ENCODE data around the gene PCIF1.
"Not testable (repeated sequence)": the region's sequence is repeated elsewhere in the genome, so short reads cannot be mapped to it uniquely, and the experiment has no call there.

Gene PCIF1

GRCh38 chr20:45898285-45898684, 36.2 kb upstream of the PCIF1 start:
- Histone ChIP-seq H3K9me3 (ENCODE audit: insufficient read depth, low read length) (no peaks in the 10 kb centered on the region), H3K9ac (ENCODE audit: insufficient read length, low read depth) (no peak overlapping the region), H3K36me3 (ENCODE audit: insufficient read depth, insufficient read length, low read length) (peaks cover 84% of the 10 kb centered on the region), H3K27me3 (ENCODE audit: insufficient read depth, insufficient read length) (no peaks in the 10 kb centered on the region), H3K4me3 (ENCODE audit: insufficient read length, low read depth) (no peak overlapping the region), H3K4me1 (ENCODE audit: insufficient read depth, insufficient read length) (no peaks in the 10 kb centered on the region)
- TF ChIP-seq SUZ12 (IDR thresholded peaks at IDR 0.05; ENCODE audit: extremely low read depth, insufficient read depth, insufficient read length): no peak
- TF ChIP-seq ZNF274 (IDR thresholded peaks at IDR 0.05; ENCODE audit: low read depth, low read length): no peak
- TF ChIP-seq YY1 (IDR thresholded peaks at IDR 0.05; ENCODE audit: insufficient read depth, insufficient read length): no peak
- DNase-seq (ENCODE audit: low read depth, low spot score): no peak

GRCh38 chr20:45899046-45899835, 35.2 kb upstream of the PCIF1 start:
- Histone ChIP-seq H3K9ac (ENCODE audit: insufficient read length, low read depth) (no peak overlapping the region), H3K4me1 (ENCODE audit: insufficient read depth, insufficient read length) (no peaks in the 10 kb centered on the region), H3K4me3 (ENCODE audit: insufficient read length, low read depth) (no peak overlapping the region), H3K36me3 (ENCODE audit: insufficient read depth, insufficient read length, low read length) (peaks cover 88% of the 10 kb centered on the region), H3K9me3 (ENCODE audit: insufficient read depth, low read length) (no peaks in the 10 kb centered on the region), H3K27me3 (ENCODE audit: insufficient read depth, insufficient read length) (no peaks in the 10 kb centered on the region)
- no peak for DNase-seq (ENCODE audit: low read depth, low spot score)
- TF ChIP-seq SUZ12 (IDR thresholded peaks at IDR 0.05; ENCODE audit: extremely low read depth, insufficient read depth, insufficient read length) (no peak), ZNF274 (IDR thresholded peaks at IDR 0.05; ENCODE audit: low read depth, low read length) (no peak), YY1 (IDR thresholded peaks at IDR 0.05; ENCODE audit: insufficient read depth, insufficient read length) (no peak)

GRCh38 chr20:45901332-45901731, 33.2 kb upstream of the PCIF1 start:
- not testable (repeated sequence) for H3K9me3 ChIP-seq (ENCODE audit: insufficient read depth, low read length); H3K4me1 ChIP-seq (ENCODE audit: insufficient read depth, insufficient read length); H3K9ac ChIP-seq (ENCODE audit: insufficient read length, low read depth); DNase-seq (ENCODE audit: low read depth, low spot score); H3K4me3 ChIP-seq (ENCODE audit: insufficient read length, low read depth); H3K27me3 ChIP-seq (ENCODE audit: insufficient read depth, insufficient read length)
- H3K36me3 ChIP-seq (ENCODE audit: insufficient read depth, insufficient read length, low read length): peaks cover 93% of the 10 kb centered on the region

- H3K4me3 ChIP-seq (ENCODE audit: insufficient read length, low read depth): no peak overlapping the region
These were observed 32.2 kb upstream of the PCIF1 start for GRCh38 chr20:45902199-45902701.

GRCh38 chr20:45904583-45905504, 29.6 kb upstream of the PCIF1 start:
- Histone ChIP-seq H3K36me3 (ENCODE audit: insufficient read depth, insufficient read length, low read length) (peaks cover 90% of the 10 kb centered on the region), H3K4me3 (ENCODE audit: insufficient read length, low read depth) (no peak overlapping the region), H3K4me1 (ENCODE audit: insufficient read depth, insufficient read length) (peaks cover 10% of the 10 kb centered on the region), H3K9ac (ENCODE audit: insufficient read length, low read depth) (peak overlapping the region; percentile 0), H3K9me3 (ENCODE audit: insufficient read depth, low read length) (no peaks in the 10 kb centered on the region), H3K27me3 (ENCODE audit: insufficient read depth, insufficient read length) (no peaks in the 10 kb centered on the region)
- DNase-seq (ENCODE audit: low read depth, low spot score): no peak
- TF ChIP-seq ZNF274 (IDR thresholded peaks at IDR 0.05; ENCODE audit: low read depth, low read length) (no peak), YY1 (IDR thresholded peaks at IDR 0.05; ENCODE audit: insufficient read depth, insufficient read length) (no peak), SUZ12 (IDR thresholded peaks at IDR 0.05; ENCODE audit: extremely low read depth, insufficient read depth, insufficient read length) (no peak)

More at GRCh38 chr20:45902199-45902701, 32.2 kb upstream of the PCIF1 start:
- H3K27me3 ChIP-seq (ENCODE audit: insufficient read depth, insufficient read length): no peaks in the 10 kb centered on the region
- H3K9ac ChIP-seq (ENCODE audit: insufficient read length, low read depth): no peak overlapping the region
- no peak for DNase-seq (ENCODE audit: low read depth, low spot score)
- H3K36me3 ChIP-seq (ENCODE audit: insufficient read depth, insufficient read length, low read length): peaks cover 91% of the 10 kb centered on the region
- TF ChIP-seq YY1 (IDR thresholded peaks at IDR 0.05; ENCODE audit: insufficient read depth, insufficient read length) (no peak), ZNF274 (IDR thresholded peaks at IDR 0.05; ENCODE audit: low read depth, low read length) (no peak), SUZ12 (IDR thresholded peaks at IDR 0.05; ENCODE audit: extremely low read depth, insufficient read depth, insufficient read length) (no peak)
- peaks cover 7% of the 10 kb centered on the region for H3K4me1 ChIP-seq (ENCODE audit: insufficient read depth, insufficient read length)
- no peaks in the 10 kb centered on the region for H3K9me3 ChIP-seq (ENCODE audit: insufficient read depth, low read length)

- no peaks in the 10 kb centered on the region for H3K27me3 ChIP-seq (ENCODE audit: insufficient read depth, insufficient read length)
- peaks cover 88% of the 10 kb centered on the region for H3K36me3 ChIP-seq (ENCODE audit: insufficient read depth, insufficient read length, low read length)
- TF ChIP-seq YY1 (IDR thresholded peaks at IDR 0.05; ENCODE audit: insufficient read depth, insufficient read length): no peak
- TF ChIP-seq ZNF274 (IDR thresholded peaks at IDR 0.05; ENCODE audit: low read depth, low read length): no peak
- DNase-seq (ENCODE audit: low read depth, low spot score): no peak
- H3K9me3 ChIP-seq (ENCODE audit: insufficient read depth, low read length): no peaks in the 10 kb centered on the region
- H3K9ac ChIP-seq (ENCODE audit: insufficient read length, low read depth): no peak overlapping the region
- H3K4me1 ChIP-seq (ENCODE audit: insufficient read depth, insufficient read length): peaks cover 13% of the 10 kb centered on the region
- no peak overlapping the region for H3K4me3 ChIP-seq (ENCODE audit: insufficient read length, low read depth)
These were observed 28.9 kb upstream of the PCIF1 start for GRCh38 chr20:45905505-45906079.
